Keratinocyte (primary cell): ENCODE data around the gene YPEL4. TPM values are rescaled to one million over a fixed set of nuclear protein-coding genes. Genes with fewer than 3 reads are reported as not detected.

Experiments used
- DNase-seq: peaks from one replicate; pipeline ENCODE4 v3.0.0-alpha.2; 2011; ENCODE audit warnings: low read depth, missing footprints, low spot score
- FAIRE-seq: peaks from 2 replicates; lab custom pipeline; 2011; peaks lifted over from hg19 to GRCh38; lab: Jason Lieb, UNC
- H2AFZ ChIP-seq: 2 replicates; pipeline ENCODE4 v1.6.0; 2012; ENCODE audit warnings: low read length, control low read depth, inconsistent platforms; ENCODE audit not compliant: control insufficient read depth
- H3K27ac ChIP-seq: 2 replicates; pipeline ENCODE4 v1.5.1; 2011; ENCODE audit warnings: low read length; ENCODE audit not compliant: control insufficient read depth, insufficient read depth
- H3K27me3 ChIP-seq: 3 replicates; pipeline ENCODE4 v1.6.0; 2011; ENCODE audit warnings: low read length; ENCODE audit not compliant: control insufficient read depth, insufficient read depth; ENCODE audit errors: extremely low read depth
- H3K36me3 ChIP-seq, 2 experiments: 2 replicates in 1 of 2; 3 replicates in 1 of 2; pipeline ENCODE4 v1.5.1; 2011; ENCODE audit warnings: low read length in 2 of 2, mild to moderate bottlenecking in 1 of 2; ENCODE audit not compliant: control insufficient read depth in 2 of 2, insufficient read depth in 2 of 2; ENCODE audit errors: extremely low read depth in 1 of 2
- H3K4me1 ChIP-seq: 3 replicates; pipeline ENCODE4 v1.5.1; 2011; ENCODE audit warnings: low read length; ENCODE audit not compliant: control insufficient read depth, insufficient read depth; ENCODE audit errors: extremely low read depth
- H3K4me2 ChIP-seq: 3 replicates; pipeline ENCODE4 v1.6.0; 2011; ENCODE audit warnings: low read depth, low read length; ENCODE audit not compliant: control insufficient read depth, insufficient read depth; ENCODE audit errors: extremely low read depth
- H3K4me3 ChIP-seq, 3 experiments: fragments of 200-600 bp in 1 of 3; sonication (generic) in 1 of 3; 2 replicates in 2 of 3; 3 replicates in 1 of 3; pipeline ENCODE4 v1.5.1; 2011 to 2016; ENCODE audit warnings: low read length in 3 of 3, mild to moderate bottlenecking in 3 of 3, control low read depth in 2 of 3, inconsistent platforms in 1 of 3, low read depth in 1 of 3, mixed read lengths in 1 of 3, mixed run types in 1 of 3, moderate library complexity in 1 of 3; ENCODE audit not compliant: control insufficient read depth in 2 of 3, insufficient read depth in 2 of 3; ENCODE audit errors: extremely low read depth in 1 of 3
- H3K79me2 ChIP-seq: 2 replicates; pipeline ENCODE4 v1.6.0; 2012; ENCODE audit warnings: low read length; ENCODE audit not compliant: control insufficient read depth, insufficient read depth
- H3K9ac ChIP-seq: 3 replicates; pipeline ENCODE4 v1.6.0; 2011; ENCODE audit warnings: low read length; ENCODE audit not compliant: control insufficient read depth, insufficient read depth; ENCODE audit errors: extremely low read depth
- H3K9me1 ChIP-seq: 3 replicates; pipeline ENCODE4 v1.6.0; 2011; ENCODE audit warnings: low read length; ENCODE audit not compliant: control insufficient read depth, insufficient read depth; ENCODE audit errors: extremely low read depth
- H3K9me3 ChIP-seq: 2 replicates; pipeline ENCODE4 v1.5.1; 2012; ENCODE audit warnings: low read depth, low read length; ENCODE audit not compliant: control insufficient read depth
- H4K20me1 ChIP-seq: 3 replicates; pipeline ENCODE4 v1.6.0; 2011; ENCODE audit warnings: low read length; ENCODE audit not compliant: control insufficient read depth, insufficient read depth; ENCODE audit errors: extremely low read depth
- CTCF ChIP-seq, 3 experiments: IDR thresholded peaks in 1 of 3; conservative IDR thresholded peaks in 1 of 3; optimal IDR thresholded peaks in 1 of 3; 2 replicates in 2 of 3; 3 replicates in 1 of 3; pipeline versions ENCODE3 to v1.5.1; 2011; ENCODE audit warnings: low read length in 3 of 3, mild to moderate bottlenecking in 3 of 3, moderate library complexity in 2 of 3, control low read depth in 1 of 3, inconsistent platforms in 1 of 3; ENCODE audit not compliant: insufficient read depth in 2 of 3; ENCODE audit errors: extremely low read depth in 1 of 3
- EZH2 ChIP-seq: IDR thresholded peaks from one replicate; pipeline ENCODE4 v1.6.1; 2012; ENCODE audit warnings: inconsistent platforms, mild to moderate bottlenecking, low read length, moderate library complexity
- dilution Hi-C: fragments of 300-500 bp; cut with MboI; formaldehyde crosslinking; loops from one replicate; pipeline ENCODE4 v1.7.0; 2020; ENCODE audit warnings: low sequenced_read_pairs; ENCODE audit not compliant: extremely low pct_ligation_motif_present
- polyA plus RNA-seq, 5 experiments: library from polyadenylated mRNA; depleted of rRNA in 3 of 5; stranded (reverse) in 3 of 5; stranded (forward) in 1 of 5; unstranded in 1 of 5; fragments of >200 nt; gene quantifications; 1 replicate in 1 of 5; 2 replicates in 3 of 5; 3 replicates in 1 of 5; pipeline versions ENCODE4 v1.2.1 to v1.2.3, GENCODE V29; 2011 to 2012; ENCODE audit warnings: missing spikeins in 2 of 5, low read depth in 1 of 5, low replicate concordance in 1 of 5

YPEL4 gene
- polyA plus RNA-seq, 1 donor (not counting 4 experiments of a cell fraction or from before 2014, with no cell fraction given): not detected

DNA sequence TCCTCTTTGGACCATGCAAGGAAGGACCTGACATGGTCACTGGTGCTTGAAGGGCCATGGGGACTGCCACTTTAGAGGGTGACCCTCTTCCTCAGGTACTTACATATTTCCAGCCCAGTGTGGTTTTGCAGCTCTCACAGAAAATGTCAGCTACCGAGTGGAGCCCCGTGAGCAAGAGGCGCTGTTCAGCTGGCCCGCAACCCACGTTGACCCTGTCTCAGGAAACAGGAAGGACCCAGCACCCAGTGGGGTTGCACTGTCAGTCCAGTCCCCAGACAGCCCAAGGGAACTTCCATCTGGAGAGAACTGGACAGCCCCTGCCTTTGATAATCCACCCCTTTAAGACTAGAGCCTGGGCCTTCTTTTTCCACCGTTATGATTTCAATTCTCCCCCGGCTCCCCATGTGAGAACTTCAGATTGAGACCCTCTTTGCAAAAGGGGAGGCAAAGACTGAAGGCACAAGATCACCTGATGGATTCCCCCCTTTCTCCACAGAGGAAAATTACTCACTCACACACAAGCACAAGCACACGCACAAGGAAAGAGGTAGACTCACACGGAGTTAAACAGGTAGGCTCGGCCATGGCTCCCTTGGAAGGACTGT, 3.4 kb downstream of the YPEL4 start:
- dilution Hi-C loops: no loop called here
- Histone ChIP-seq H4K20me1 (peaks cover 13% of the 10 kb centered on the region), H3K4me1 (peaks cover 41% of the 10 kb centered on the region), H3K9ac (no peak overlapping the region), H3K27ac (no peak overlapping the region), H3K9me3 (no peaks in the 10 kb centered on the region), H3K4me2 (peak overlapping the region; percentile 27), H3K9me1 (no peaks in the 10 kb centered on the region), H3K27me3 (peaks cover 32% of the 10 kb centered on the region), H3K79me2 (peaks cover 3% of the 10 kb centered on the region), H3K36me3 (peaks cover 2 to 4% of the 10 kb centered on the region in 2 experiments), H2AFZ (no peak overlapping the region), H3K4me3 (no peak overlapping the region)
- DNase-seq: no peak
- FAIRE-seq: peak; percentile 64
- TF ChIP-seq CTCF (optimal IDR thresholded peaks at IDR 0.05 in 1 of 3, IDR thresholded peaks at IDR 0.05 in 1 of 3, conservative IDR thresholded peaks at IDR 0.05 in 1 of 3; ENCODE audit: extremely low read depth in 1 of 3, insufficient read depth in 2 of 3, low read length in 3 of 3): no peak
- no peak for TF ChIP-seq EZH2

- DNase-seq (no peak), FAIRE-seq (no peak)
- H3K4me1 ChIP-seq: peaks cover 44% of the 10 kb centered on the region
- H3K27me3 ChIP-seq: peaks cover 32% of the 10 kb centered on the region
- peaks cover 3 to 8% of the 10 kb centered on the region in 2 experiments for H3K36me3 ChIP-seq
- no peak overlapping the region for H2AFZ ChIP-seq
- H3K4me2 ChIP-seq: no peak overlapping the region
- no peak overlapping the region for H3K4me3 ChIP-seq
- no peak overlapping the region for H3K9ac ChIP-seq
- H3K79me2 ChIP-seq: peaks cover 8% of the 10 kb centered on the region
- TF ChIP-seq CTCF (optimal IDR thresholded peaks at IDR 0.05 in 1 of 3, IDR thresholded peaks at IDR 0.05 in 1 of 3, conservative IDR thresholded peaks at IDR 0.05 in 1 of 3; ENCODE audit: extremely low read depth in 1 of 3, insufficient read depth in 2 of 3, low read length in 3 of 3) (no peak), EZH2 (no peak)
- H4K20me1 ChIP-seq: peaks cover 19% of the 10 kb centered on the region
- no peak overlapping the region for H3K27ac ChIP-seq
- H3K9me1 ChIP-seq: no peaks in the 10 kb centered on the region
- dilution Hi-C loops: no loop called here
- no peaks in the 10 kb centered on the region for H3K9me3 ChIP-seq
These were observed 4.0 kb downstream of the YPEL4 start for GRCh38 chr11:57645689-57646085.
